Sigmoid colon (tissue), 7 donors: Measurements from ENCODE around the gene TTC6. TPM values are rescaled to one million over a fixed set of nuclear protein-coding genes. Genes with fewer than 3 reads are reported as not detected.

ENCODE experiments used
- DNase-seq: peaks from one replicate; pipeline ENCODE4 v3.0.0-alpha.2; 2019
- H3K27ac ChIP-seq, 4 donors: fragments of 200-600 bp; sonication (generic); one replicate each; pipeline ENCODE4 v1.5.1; 2016 to 2019; ENCODE audit warnings: mild to moderate bottlenecking in 1 of 4
- H3K27me3 ChIP-seq, 3 donors: fragments of 200-600 bp; sonication (generic); one replicate each; pipeline ENCODE4 v1.5.1; 2019; ENCODE audit warnings: mild to moderate bottlenecking in 1 of 3
- H3K36me3 ChIP-seq, 4 donors: fragments of 200-600 bp; sonication (generic); one replicate each; pipeline ENCODE4 v1.5.1; 2016 to 2019
- H3K4me1 ChIP-seq, 4 donors: fragments of 200-600 bp; sonication (generic); one replicate each; pipeline ENCODE4 v1.5.1; 2017 to 2019
- H3K4me3 ChIP-seq, 4 donors: fragments of 200-600 bp; sonication (generic); one replicate each; pipeline ENCODE4 v1.5.1; 2017 to 2019; ENCODE audit warnings: mild to moderate bottlenecking in 2 of 4, moderate library complexity in 1 of 4
- H3K9me3 ChIP-seq, 4 donors: fragments of 200-600 bp in 3 of 4; sonication (generic) in 3 of 4; one replicate each; pipeline versions ENCODE4 v1.5.1 to v1.6.1; 2013 to 2019
- CTCF ChIP-seq, 4 experiments: fragments of 450-650 bp in 3 of 4; fragments of 200-600 bp in 1 of 4; IDR thresholded peaks; one replicate each; pipeline ENCODE4 v1.5.1; 2016 to 2019; ENCODE audit warnings: antibody characterized with exemption in 4 of 4, mild to moderate bottlenecking in 3 of 4, moderate library complexity in 2 of 4
- EP300 ChIP-seq, 4 donors: sonication (generic); formaldehyde crosslinking; IDR thresholded peaks; one replicate each; pipeline ENCODE4 v1.6.1; 2017; ENCODE audit warnings: antibody characterized with exemption in 4 of 4
- POLR2A ChIP-seq, 2 donors: fragments of 450-650 bp; IDR thresholded peaks; one replicate each; pipeline ENCODE4 v1.6.1; 2016; ENCODE audit warnings: antibody characterized with exemption in 2 of 2, mild to moderate bottlenecking in 2 of 2, moderate library complexity in 2 of 2
- POLR2AphosphoS5 ChIP-seq, 4 donors: sonication (generic); formaldehyde crosslinking; IDR thresholded peaks; one replicate each; pipeline ENCODE4 v1.6.1; 2017; ENCODE audit warnings: antibody characterized with exemption in 4 of 4
- WGBS, 2 donors: extraction: QIAGEN DNeasy Blood & Tissue Kit; methylation state at CpG; one replicate each; pipeline ENCODE4 v1.1.7; 2013; 5-methylcytosine and 5-hydroxymethylcytosine counted together
- intact Hi-C: fragments of 100-400 bp; cut with DNase I; formaldehyde crosslinking; loops from one replicate; pipeline ENCODE4 v1.15.1; 2023
- polyA plus RNA-seq, 3 donors: library from polyadenylated mRNA; stranded (reverse); fragments of 200-250 nt; gene quantifications; one replicate each; pipeline ENCODE4 v1.2.3, GENCODE V29; 2013
- total RNA-seq, 4 donors: library from RNA; depleted of rRNA; stranded (reverse); fragments of >200 nt; gene quantifications; one replicate each; pipeline ENCODE4 v1.1.0, GENCODE V29; 2016
- donor health status: healthy with polysubstance abuse.
- donor health status: Bipolar disorder and iron deficiency.
- donor health status: healthy.

Gene TTC6
- total and polyA plus RNA-seq, 7 donors, result 0.23 to 1.1 TPM; not detected in 5

GRCh38 chr14:37579274-37579673 lies 16.2 kb upstream of the TTC6 start:
- intact Hi-C loops, result no loop called here
- Histone ChIP-seq H3K4me3 (no peak overlapping the region), H3K9me3 (no peaks in the 10 kb centered on the region), H3K27ac (no peak overlapping the region), H3K27me3 (peaks cover 9 to 71% (median 30%) of the 10 kb centered on the region in 3 donors), H3K36me3 (no peaks in the 10 kb centered on the region), H3K4me1 (peaks cover 0 to 10% (median 9%) of the 10 kb centered on the region in 4 donors)
- WGBS, 2 donors, result 57 to 79% methylated on average over 9 of the region's 9 CpGs
- DNase-seq, result no peak
- TF ChIP-seq POLR2AphosphoS5 (IDR thresholded peaks at IDR 0.05) (no peak), POLR2A (IDR thresholded peaks at IDR 0.05) (no peak), EP300 (IDR thresholded peaks at IDR 0.05) (no peak), CTCF (IDR thresholded peaks at IDR 0.05) (no peak)

GRCh38 chr14:37580146-37580545 lies 15.3 kb upstream of the TTC6 start:
- Histone ChIP-seq H3K4me1 (peaks cover 0 to 18% (median 17%) of the 10 kb centered on the region in 4 donors), H3K36me3 (no peaks in the 10 kb centered on the region), H3K4me3 (no peak overlapping the region), H3K27me3 (peaks cover 18 to 72% (median 38%) of the 10 kb centered on the region in 3 donors), H3K9me3 (no peaks in the 10 kb centered on the region), H3K27ac (no peak overlapping the region)
- no peak for TF ChIP-seq EP300 (IDR thresholded peaks at IDR 0.05)
- TF ChIP-seq POLR2AphosphoS5 (IDR thresholded peaks at IDR 0.05), result no peak
- no peak for TF ChIP-seq CTCF (IDR thresholded peaks at IDR 0.05)
- TF ChIP-seq POLR2A (IDR thresholded peaks at IDR 0.05), result no peak
- no peak for DNase-seq
- 83 to 89% methylated on average over 2 of the region's 2 CpGs for WGBS, 2 donors
- intact Hi-C loops, result loop anchor here (10.0 kb wide), 1 partner anchor 295 kb away; no protein-coding TSS in a partner anchor

- Histone ChIP-seq H3K4me3 (peak overlapping the region in 1 of 4 donors; percentile 8), H3K27me3 (peaks cover 42 to 88% (median 64%) of the 10 kb centered on the region in 3 donors), H3K4me1 (peaks cover 0 to 28% (median 26%) of the 10 kb centered on the region in 4 donors), H3K36me3 (no peaks in the 10 kb centered on the region), H3K9me3 (no peaks in the 10 kb centered on the region), H3K27ac (no peak overlapping the region)
- TF ChIP-seq POLR2A (IDR thresholded peaks at IDR 0.05) (no peak), CTCF (IDR thresholded peaks at IDR 0.05) (no peak), EP300 (IDR thresholded peaks at IDR 0.05) (no peak), POLR2AphosphoS5 (IDR thresholded peaks at IDR 0.05) (no peak)
- intact Hi-C loops, result loop anchor here (10.0 kb wide), 1 partner anchor 291 kb away; no protein-coding TSS in a partner anchor
- DNase-seq, result no peak
- WGBS, 2 donors, result 2 to 4% methylated on average over 67 of the region's 67 CpGs
Observed at GRCh38 chr14:37583358-37584210, 11.8 kb upstream of the TTC6 start.

- Histone ChIP-seq H3K36me3 (no peaks in the 10 kb centered on the region), H3K4me1 (peaks cover 0 to 28% (median 26%) of the 10 kb centered on the region in 4 donors), H3K27ac (no peak overlapping the region), H3K4me3 (no peak overlapping the region), H3K9me3 (no peaks in the 10 kb centered on the region), H3K27me3 (peaks cover 49 to 90% (median 72%) of the 10 kb centered on the region in 3 donors)
- intact Hi-C loops, result loop anchor here (10.0 kb wide), 1 partner anchor 290 kb away; no protein-coding TSS in a partner anchor
- TF ChIP-seq CTCF (IDR thresholded peaks at IDR 0.05), result no peak
- TF ChIP-seq POLR2AphosphoS5 (IDR thresholded peaks at IDR 0.05), result no peak
- TF ChIP-seq POLR2A (IDR thresholded peaks at IDR 0.05), result no peak
- no peak for TF ChIP-seq EP300 (IDR thresholded peaks at IDR 0.05)
- DNase-seq, result no peak
- 4 to 6% methylated on average over 62 of the region's 62 CpGs for WGBS, 2 donors
Observed at GRCh38 chr14:37584211-37585100, 11.0 kb upstream of the TTC6 start.
